GM19468 (cell line): ENCODE measurements around the gene LRFN2.

Source experiments
- ATAC-seq: cut with Tn5 transposase; IDR thresholded peaks from one replicate; pipeline ENCODE4 v1.9.1; 2021; ENCODE audit warnings: mild to moderate bottlenecking, moderate library complexity, moderate number of reproducible peaks; ENCODE audit not compliant: unreplicated experiment; ENCODE audit errors: extremely low read depth

LRFN2 gene

GRCh38 chr6:40550202-40551101, 36.7 kb downstream of the LRFN2 start:
- ATAC-seq, result no peak

- ATAC-seq, result no peak
These were observed 41.2 kb downstream of the LRFN2 start for GRCh38 chr6:40545954-40546353.

GRCh38 chr6:40543776-40544175, 43.4 kb downstream of the LRFN2 start:
- ATAC-seq, result no peak

GRCh38 chr6:40543146-40543545, 44.0 kb downstream of the LRFN2 start:
- no peak for ATAC-seq

- no peak for ATAC-seq
These were observed 44.9 kb downstream of the LRFN2 start for GRCh38 chr6:40542175-40542764.

GRCh38 chr6:40541556-40542174, 45.5 kb downstream of the LRFN2 start:
- ATAC-seq, result no peak

GRCh38 chr6:40540790-40541189, 46.4 kb downstream of the LRFN2 start:
- no peak for ATAC-seq

GRCh38 chr6:40539853-40540252, 47.3 kb downstream of the LRFN2 start:
- no peak for ATAC-seq

- ATAC-seq, result no peak
These were observed 48.6 kb downstream of the LRFN2 start for GRCh38 chr6:40538556-40538955.

- ATAC-seq, result no peak
These were observed 49.7 kb downstream of the LRFN2 start for GRCh38 chr6:40537446-40537845.

GRCh38 chr6:40536442-40536841, 50.7 kb downstream of the LRFN2 start:
- ATAC-seq, result no peak

- no peak for ATAC-seq
These were observed 51.3 kb downstream of the LRFN2 start for GRCh38 chr6:40535819-40536380.

GRCh38 chr6:40535110-40535818, 51.9 kb downstream of the LRFN2 start:
- no peak for ATAC-seq

GRCh38 chr6:40532349-40533000, 54.7 kb downstream of the LRFN2 start:
- ATAC-seq, result no peak

GRCh38 chr6:40529919-40530318, 57.2 kb downstream of the LRFN2 start:
- no peak for ATAC-seq

GRCh38 chr6:40529040-40529439, 58.1 kb downstream of the LRFN2 start:
- ATAC-seq, result no peak

- no peak for ATAC-seq
These were observed 59.1 kb downstream of the LRFN2 start for GRCh38 chr6:40528051-40528450.

GRCh38 chr6:40526036-40526435, 61.1 kb downstream of the LRFN2 start:
- no peak for ATAC-seq

- ATAC-seq, result no peak
These were observed 62.2 kb downstream of the LRFN2 start for GRCh38 chr6:40524797-40525585.
